Left lung (tissue), 10 donors: ENCODE measurements around the gene ARL5C. TPM values are rescaled to one million over a fixed set of nuclear protein-coding genes. Genes with fewer than 3 reads are reported as not detected.

Source experiments
- ATAC-seq: fragments of 200-7000 bp; cut with Tn5 transposase; one replicate; pipeline ENCODE4 v1.9.1; 2020; ENCODE audit warnings: moderate library complexity
- DNase-seq, 4 donors: peaks; one replicate each; pipeline ENCODE4 v3.0.0-alpha.2; 2013 to 2020
- H3K27ac ChIP-seq, 2 donors: fragments of 200-600 bp; sonication (generic) in 1 of 2; one replicate each; pipeline versions ENCODE4 v1.5.0 to v1.8.0; 2020 to 2021
- H3K27me3 ChIP-seq, 2 donors: fragments of 200-600 bp; sonication (generic) in 1 of 2; one replicate each; pipeline versions ENCODE4 v1.5.0 to v1.8.0; 2020 to 2021
- H3K36me3 ChIP-seq, 2 donors: fragments of 200-600 bp; sonication (generic) in 1 of 2; one replicate each; pipeline versions ENCODE4 v1.5.0 to v1.8.0; 2020 to 2021
- H3K4me1 ChIP-seq, 2 donors: fragments of 200-600 bp; one replicate each; pipeline ENCODE4 v1.8.0; 2021
- H3K4me3 ChIP-seq, 2 donors: fragments of 200-600 bp; sonication (generic) in 1 of 2; one replicate each; pipeline versions ENCODE4 v1.5.0 to v1.8.0; 2020 to 2021; ENCODE audit warnings: mild to moderate bottlenecking in 1 of 2
- H3K9me3 ChIP-seq, 2 donors: fragments of 200-600 bp; sonication (generic) in 1 of 2; one replicate each; pipeline versions ENCODE4 v1.5.0 to v1.8.0; 2020 to 2021
- CTCF ChIP-seq, 2 donors: fragments of 200-600 bp; sonication (generic) in 1 of 2; IDR thresholded peaks; one replicate each; pipeline versions ENCODE4 v1.5.0 to v1.8.0; 2021; ENCODE audit warnings: antibody characterized with exemption in 2 of 2
- intact Hi-C, 2 donors: fragments of 100-400 bp; cut with DNase I; formaldehyde crosslinking; loops; one replicate each; pipeline versions ENCODE4 v1.11.2 to v1.14.2; 2022
- polyA plus RNA-seq, 6 donors: library from polyadenylated mRNA; unstranded; fragments of 120-200 nt; gene quantifications; one replicate each; pipeline ENCODE4 v1.2.1, GENCODE V29; 2013; ENCODE audit not compliant: insufficient read length in 6 of 6
- total RNA-seq, 2 donors: library from RNA; stranded (reverse); fragmentation: NEBNext Ultra II Directional; extraction: Animal tissue kit (Norgen Biotek cat#: 25700); gene quantifications; one replicate each; pipeline ENCODE4 v1.2.1, GENCODE V29; 2021
- donor health status: DM: no; HTN: yes; CAD: no.
- donor health status: DM: no; HTN: no; CAD: no.

ARL5C gene
- total and polyA plus RNA-seq, 8 donors, result 0.34 to 0.69 (median 0.46) TPM; not detected in 4

- ATAC-seq (peak; percentile 87), DNase-seq (peak in 3 of 4 donors; percentile 76 to 85 (median 81))
- H3K36me3 ChIP-seq, result no peaks in the 10 kb centered on the region
- intact Hi-C loops, result loop anchor here in 1 of 2 donors (10.0 kb wide), 1 partner anchor 70 kb away; no protein-coding TSS in a partner anchor
- H3K9me3 ChIP-seq, result peaks cover 0 to 4% of the 10 kb centered on the region in 2 donors
- H3K4me1 ChIP-seq, result no peaks in the 10 kb centered on the region
- peaks cover 0 to 9% of the 10 kb centered on the region in 2 donors for H3K27me3 ChIP-seq
- TF ChIP-seq CTCF (IDR thresholded peaks at IDR 0.05), result no peak
- no peak overlapping the region for H3K4me3 ChIP-seq
- no peak overlapping the region for H3K27ac ChIP-seq
These were observed 21.5 kb downstream of the ARL5C start for GRCh38 chr17:39144416-39144840.

DNA sequence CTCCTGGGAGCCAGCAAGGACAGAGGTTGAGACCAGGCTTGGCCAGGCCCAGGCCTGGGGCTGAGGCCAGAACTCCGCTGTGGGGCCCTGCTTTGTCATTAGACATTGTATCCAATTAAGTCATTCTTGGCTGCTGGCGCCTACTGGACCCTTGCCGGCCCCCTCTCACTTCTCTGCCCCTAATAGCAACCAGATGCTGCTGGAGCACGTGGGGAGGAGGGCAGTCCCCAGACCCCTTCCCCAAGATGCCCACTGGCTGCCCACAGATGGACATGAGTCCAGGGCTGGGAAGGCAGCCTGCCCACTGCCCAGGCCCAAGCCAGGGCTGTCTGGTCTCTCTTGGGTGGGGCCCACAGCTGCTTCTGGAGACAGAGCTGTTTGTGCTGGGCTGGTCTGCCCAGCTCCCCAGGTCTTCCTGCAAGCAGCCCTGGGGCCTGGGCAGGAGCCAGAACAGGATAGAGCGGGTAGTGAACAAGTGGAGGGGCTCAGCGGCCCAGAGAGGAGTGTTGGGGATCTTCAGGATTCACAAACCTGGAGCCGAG lies 22.3 kb downstream of the ARL5C start:
- no peaks in the 10 kb centered on the region for H3K4me1 ChIP-seq
- no peak overlapping the region for H3K4me3 ChIP-seq
- TF ChIP-seq CTCF (IDR thresholded peaks at IDR 0.05), result no peak
- H3K9me3 ChIP-seq, result peaks cover 0 to 4% of the 10 kb centered on the region in 2 donors
- H3K27me3 ChIP-seq, result peaks cover 0 to under 1% of the 10 kb centered on the region in 2 donors
- H3K36me3 ChIP-seq, result no peaks in the 10 kb centered on the region
- DNase-seq, result no peak
- ATAC-seq, result peak; percentile 5
- H3K27ac ChIP-seq, result no peak overlapping the region
- intact Hi-C loops, result loop anchor here in 1 of 2 donors (10.0 kb wide), 1 partner anchor 69 kb away; no protein-coding TSS in a partner anchor

GRCh38 chr17:39141915-39142664 lies 23.9 kb downstream of the ARL5C start:
- Histone ChIP-seq H3K27ac (no peak overlapping the region), H3K36me3 (no peaks in the 10 kb centered on the region), H3K4me3 (no peak overlapping the region), H3K9me3 (peaks cover 0 to 4% of the 10 kb centered on the region in 2 donors), H3K4me1 (no peaks in the 10 kb centered on the region), H3K27me3 (no peaks in the 10 kb centered on the region)
- DNase-seq (no peak), ATAC-seq (no peak)
- intact Hi-C loops, result loop anchor here in 1 of 2 donors (10.0 kb wide), 1 partner anchor 67 kb away; no protein-coding TSS in a partner anchor
- TF ChIP-seq CTCF (IDR thresholded peaks at IDR 0.05), result no peak

DNA sequence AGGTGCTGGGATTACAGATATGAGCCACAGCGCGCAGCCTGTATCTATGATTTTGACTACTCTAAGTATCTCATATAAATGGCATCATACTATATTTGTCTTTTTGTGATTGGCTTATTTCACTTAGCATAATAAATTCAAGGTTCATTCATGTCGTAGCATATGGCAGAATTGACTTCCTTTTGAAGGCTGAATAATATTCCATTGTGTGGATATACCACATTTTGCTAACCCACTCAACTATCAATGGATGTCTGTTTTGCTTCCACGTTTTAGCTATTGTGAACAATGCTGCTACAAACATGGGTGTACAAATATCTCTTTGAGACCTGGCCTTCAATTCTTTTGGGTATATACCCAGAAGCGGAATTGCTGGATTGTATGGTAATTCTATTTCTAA lies 24.7 kb downstream of the ARL5C start:
- H3K9me3 ChIP-seq, result peaks cover 0 to 4% of the 10 kb centered on the region in 2 donors
- ATAC-seq (no peak), DNase-seq (no peak)
- no peaks in the 10 kb centered on the region for H3K4me1 ChIP-seq
- no peak overlapping the region for H3K27ac ChIP-seq
- intact Hi-C loops, result loop anchor here in 1 of 2 donors (10.0 kb wide), 1 partner anchor 66 kb away; no protein-coding TSS in a partner anchor
- TF ChIP-seq CTCF (IDR thresholded peaks at IDR 0.05), result no peak
- no peaks in the 10 kb centered on the region for H3K27me3 ChIP-seq
- H3K36me3 ChIP-seq, result no peaks in the 10 kb centered on the region
- no peak overlapping the region for H3K4me3 ChIP-seq

DNA sequence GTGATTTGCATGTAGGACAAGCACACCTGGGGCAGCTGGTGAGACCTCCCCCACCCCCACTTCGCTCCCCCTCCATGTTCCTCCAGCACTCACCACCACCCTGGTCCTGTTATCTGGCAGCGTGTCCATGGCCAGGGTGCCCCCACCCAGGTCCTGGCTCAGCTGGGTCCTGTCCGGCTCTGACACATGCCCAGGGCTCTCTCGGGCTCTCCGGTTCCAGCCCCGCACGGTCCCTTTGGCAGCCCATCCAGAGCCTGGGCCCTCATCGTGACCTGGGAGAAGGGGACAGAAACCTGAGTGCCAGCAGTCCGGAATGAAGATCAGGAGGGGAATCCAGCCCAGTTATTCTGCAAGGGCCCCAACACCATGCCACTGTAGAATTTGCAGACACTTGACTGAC lies 26.4 kb downstream of the ARL5C start:
- intact Hi-C loops, result no loop called here
- H3K27ac ChIP-seq, result no peak overlapping the region
- H3K4me3 ChIP-seq, result no peak overlapping the region
- H3K27me3 ChIP-seq, result no peaks in the 10 kb centered on the region
- peaks cover 0 to 4% of the 10 kb centered on the region in 2 donors for H3K9me3 ChIP-seq
- no peaks in the 10 kb centered on the region for H3K4me1 ChIP-seq
- TF ChIP-seq CTCF (IDR thresholded peaks at IDR 0.05), result no peak
- ATAC-seq (no peak), DNase-seq (no peak)
- H3K36me3 ChIP-seq, result no peaks in the 10 kb centered on the region
